ENCODE measurements around the gene CCDC138.

GRCh38 chr2:108869542-108869941 is 83.0 kb downstream of the CCDC138 start:
- TF ChIP-seq POLR2A (IDR thresholded peaks at IDR 0.05; ENCODE audit: low read depth, low read length) (no peak), SPI1 (IDR thresholded peaks at IDR 0.05; ENCODE audit: low read depth, low read length) (no peak), POU2F2 (IDR thresholded peaks at IDR 0.05; ENCODE audit: low read depth, low read length) (no peak), TAF1 (IDR thresholded peaks at IDR 0.05; ENCODE audit: low read depth, low read length) (no peak), POLR2AphosphoS5 (IDR thresholded peaks at IDR 0.05; ENCODE audit: low read depth, low read length) (no peak), PAX5 (IDR thresholded peaks at IDR 0.05; ENCODE audit: insufficient read depth, low read length, severe bottlenecking) (no peak)

Measured in GM12891 (cell line).